ENCODE measurements around the gene BNIP1. TPM values are rescaled to one million over a fixed set of nuclear protein-coding genes. Genes with fewer than 3 reads are reported as not detected.

The BNIP1 gene
- total and polyA plus RNA-seq, 7 donors = 6.7 to 19.2 (median 11.8) TPM

DNA sequence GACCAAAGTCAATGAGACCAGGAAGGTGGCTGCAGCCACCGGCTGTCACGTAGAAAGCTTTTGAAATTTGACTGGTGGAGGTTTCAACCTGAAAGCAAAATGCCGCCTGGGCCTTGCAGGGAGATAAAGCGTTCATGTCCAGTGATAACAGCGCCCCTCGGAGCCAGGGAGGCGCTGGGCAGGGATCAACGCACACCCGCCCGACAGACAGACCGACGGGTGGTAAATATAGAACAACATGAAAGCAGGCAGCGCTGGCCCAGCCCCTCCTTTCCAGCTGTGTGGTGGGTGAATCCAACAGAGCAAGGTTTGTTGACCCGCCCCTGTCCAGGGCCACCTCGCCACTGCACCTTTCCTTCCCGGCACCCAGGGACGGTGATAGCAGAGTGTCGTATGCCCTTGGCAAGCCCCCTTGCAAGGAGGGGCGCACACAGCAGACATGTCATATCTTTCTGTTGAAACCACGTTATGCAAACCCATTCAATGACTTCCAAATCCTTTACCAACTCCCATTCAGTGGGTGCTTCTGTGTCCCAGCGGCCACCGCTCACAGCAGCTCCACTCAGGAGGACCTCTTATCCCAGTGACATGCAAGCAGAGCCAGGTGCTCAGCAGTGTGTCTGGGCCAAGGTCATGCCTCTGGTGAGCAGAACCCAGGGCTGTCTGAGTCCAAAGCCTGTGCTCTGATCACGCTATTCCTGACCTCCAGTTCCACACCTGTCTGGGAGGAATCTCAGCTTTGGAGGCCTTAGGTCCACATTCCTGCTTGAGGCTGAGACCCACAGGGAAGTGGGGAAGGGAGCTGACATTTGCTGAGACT is 52.0 kb downstream of the BNIP1 start:
- intact Hi-C loops (cut with DNase I) = no loop called here
- no peak overlapping the region for H3K27ac ChIP-seq
- peaks cover 0 to 6% (median 0%) of the 10 kb centered on the region in 3 donors for H3K27me3 ChIP-seq
- H3K9me3 ChIP-seq = peaks cover 0 to 10% (median 3%) of the 10 kb centered on the region in 4 donors
- no peak for TF ChIP-seq POLR2A (IDR thresholded peaks at IDR 0.05)
- no peak for TF ChIP-seq POLR2AphosphoS5 (IDR thresholded peaks at IDR 0.05)
- no peak for TF ChIP-seq EP300 (IDR thresholded peaks at IDR 0.05)
- TF ChIP-seq, protein P1, sequence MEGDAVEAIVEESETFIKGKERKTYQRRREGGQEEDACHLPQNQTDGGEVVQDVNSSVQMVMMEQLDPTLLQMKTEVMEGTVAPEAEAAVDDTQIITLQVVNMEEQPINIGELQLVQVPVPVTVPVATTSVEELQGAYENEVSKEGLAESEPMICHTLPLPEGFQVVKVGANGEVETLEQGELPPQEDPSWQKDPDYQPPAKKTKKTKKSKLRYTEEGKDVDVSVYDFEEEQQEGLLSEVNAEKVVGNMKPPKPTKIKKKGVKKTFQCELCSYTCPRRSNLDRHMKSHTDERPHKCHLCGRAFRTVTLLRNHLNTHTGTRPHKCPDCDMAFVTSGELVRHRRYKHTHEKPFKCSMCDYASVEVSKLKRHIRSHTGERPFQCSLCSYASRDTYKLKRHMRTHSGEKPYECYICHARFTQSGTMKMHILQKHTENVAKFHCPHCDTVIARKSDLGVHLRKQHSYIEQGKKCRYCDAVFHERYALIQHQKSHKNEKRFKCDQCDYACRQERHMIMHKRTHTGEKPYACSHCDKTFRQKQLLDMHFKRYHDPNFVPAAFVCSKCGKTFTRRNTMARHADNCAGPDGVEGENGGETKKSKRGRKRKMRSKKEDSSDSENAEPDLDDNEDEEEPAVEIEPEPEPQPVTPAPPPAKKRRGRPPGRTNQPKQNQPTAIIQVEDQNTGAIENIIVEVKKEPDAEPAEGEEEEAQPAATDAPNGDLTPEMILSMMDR (IDR thresholded peaks at IDR 0.05) = no peak
- H3K4me1 ChIP-seq = no peaks in the 10 kb centered on the region
- WGBS, 2 donors = 47 to 78% methylated on average over 23 of the region's 23 CpGs
- H3K36me3 ChIP-seq = no peaks in the 10 kb centered on the region
- no peak for DNase-seq
- no peak overlapping the region for H3K4me3 ChIP-seq

DNA sequence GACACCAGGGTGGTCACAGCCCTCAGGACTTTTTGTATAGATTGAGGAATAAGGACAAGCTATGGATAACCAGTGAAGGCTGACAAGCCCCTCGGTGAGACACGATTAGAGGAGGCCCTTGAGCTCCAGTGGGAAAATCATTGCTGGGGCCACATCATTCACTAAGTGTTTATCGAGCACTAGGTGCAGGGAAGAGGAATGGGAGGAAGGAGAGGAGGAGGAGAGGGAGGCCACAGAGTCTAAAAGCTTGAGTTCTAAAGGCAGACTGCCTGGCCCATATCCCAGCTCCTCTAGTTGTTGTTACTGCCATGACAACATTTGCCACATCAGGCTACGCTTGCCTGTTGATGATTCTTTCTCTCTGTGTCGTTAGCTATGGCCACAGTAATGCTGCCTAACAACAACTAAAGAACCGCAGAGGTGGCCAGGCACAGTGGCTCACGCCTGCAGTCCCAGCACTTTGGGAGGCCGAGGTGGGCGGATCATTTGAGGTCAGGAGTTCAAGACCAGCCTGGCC is 53.1 kb downstream of the BNIP1 start:
- 87% methylated on average over 9 of the region's 9 CpGs for WGBS, 2 donors
- peaks cover 0 to 14% (median 0%) of the 10 kb centered on the region in 3 donors for H3K27me3 ChIP-seq
- DNase-seq = no peak
- peaks cover 0 to 10% (median 3%) of the 10 kb centered on the region in 4 donors for H3K9me3 ChIP-seq
- H3K4me3 ChIP-seq = no peak overlapping the region
- no peak overlapping the region for H3K27ac ChIP-seq
- TF ChIP-seq, protein P1 (IDR thresholded peaks at IDR 0.05) = no peak
- no peak for TF ChIP-seq POLR2A (IDR thresholded peaks at IDR 0.05)
- no peak for TF ChIP-seq POLR2AphosphoS5 (IDR thresholded peaks at IDR 0.05)
- no peak for TF ChIP-seq EP300 (IDR thresholded peaks at IDR 0.05)
- no peaks in the 10 kb centered on the region for H3K36me3 ChIP-seq
- no peaks in the 10 kb centered on the region for H3K4me1 ChIP-seq
- intact Hi-C loops (cut with DNase I) = no loop called here

DNA sequence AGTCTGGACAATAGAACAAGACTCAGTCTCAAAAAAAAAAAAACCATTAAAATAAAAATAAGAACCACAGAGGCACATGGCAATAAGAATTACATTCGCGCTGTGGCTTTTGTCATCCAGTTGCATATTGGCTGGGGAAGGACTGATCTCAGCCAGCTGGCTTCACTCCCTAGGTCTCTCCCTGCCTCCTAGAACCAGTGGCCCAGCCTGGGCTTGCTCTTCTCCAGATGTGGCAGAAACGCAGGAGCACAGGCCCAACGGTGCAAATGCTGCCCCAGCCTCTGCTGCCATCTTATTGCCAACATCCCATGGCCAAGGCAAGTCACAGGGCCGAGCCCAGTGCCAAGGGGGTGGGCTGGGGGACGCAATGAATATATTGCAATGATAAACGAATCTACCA is 53.7 kb downstream of the BNIP1 start:
- TF ChIP-seq EP300 (IDR thresholded peaks at IDR 0.05) (no peak), POLR2AphosphoS5 (IDR thresholded peaks at IDR 0.05) (no peak), POLR2A (IDR thresholded peaks at IDR 0.05) (no peak)
- TF ChIP-seq, protein P1 (IDR thresholded peaks at IDR 0.05) = no peak

DNA sequence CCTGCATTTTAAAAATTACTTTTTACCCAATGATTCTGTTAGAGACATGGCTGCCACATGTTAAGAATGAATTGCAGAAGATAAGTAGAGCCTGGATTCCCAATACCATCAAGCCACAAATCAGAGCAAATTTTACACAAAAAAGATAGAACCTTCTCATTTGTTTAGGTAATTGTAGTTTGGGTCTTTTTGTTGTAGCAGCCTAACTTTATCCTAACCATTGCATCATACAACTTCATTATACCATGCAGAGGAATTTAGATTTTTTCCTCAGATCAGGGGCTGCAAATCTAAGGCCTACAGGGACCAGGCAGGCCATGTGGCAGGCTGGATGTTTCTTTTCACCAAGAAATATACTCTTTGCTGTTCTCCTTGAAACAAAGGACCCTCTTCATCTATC is 56.0 kb downstream of the BNIP1 start:
- Histone ChIP-seq H3K36me3 (no peaks in the 10 kb centered on the region), H3K27me3 (peaks cover 4 to 34% (median 11%) of the 10 kb centered on the region in 3 donors), H3K4me3 (no peak overlapping the region), H3K9me3 (peaks cover 0 to 10% (median 3%) of the 10 kb centered on the region in 4 donors), H3K4me1 (no peaks in the 10 kb centered on the region), H3K27ac (no peak overlapping the region)
- TF ChIP-seq POLR2AphosphoS5 (IDR thresholded peaks at IDR 0.05) (no peak), POLR2A (IDR thresholded peaks at IDR 0.05) (no peak), EP300 (IDR thresholded peaks at IDR 0.05) (no peak)
- TF ChIP-seq, protein P1 (IDR thresholded peaks at IDR 0.05) = no peak
- intact Hi-C loops (cut with DNase I) = no loop called here
- no peak for DNase-seq

More for the DNA sequence above, 53.7 kb downstream of the BNIP1 start:
- peaks cover 0 to 10% (median 3%) of the 10 kb centered on the region in 4 donors for H3K9me3 ChIP-seq
- H3K4me1 ChIP-seq = no peaks in the 10 kb centered on the region
- no peak overlapping the region for H3K27ac ChIP-seq
- WGBS, 2 donors = 84 to 86% methylated on average over 7 of the region's 7 CpGs
- no peak for DNase-seq
- no peak overlapping the region for H3K4me3 ChIP-seq
- peaks cover 2 to 20% (median 4%) of the 10 kb centered on the region in 3 donors for H3K27me3 ChIP-seq
- no peaks in the 10 kb centered on the region for H3K36me3 ChIP-seq
- intact Hi-C loops (cut with DNase I) = no loop called here

Data from sigmoid colon (tissue), 7 donors.